Brain pericyte (primary cell): ENCODE results near the gene EDN1.

Experiments used
- DNase-seq: peaks from one replicate; pipeline ENCODE4 v3.0.0-alpha.2; 2012; ENCODE audit warnings: low read depth, low spot score

The EDN1 gene

DNA sequence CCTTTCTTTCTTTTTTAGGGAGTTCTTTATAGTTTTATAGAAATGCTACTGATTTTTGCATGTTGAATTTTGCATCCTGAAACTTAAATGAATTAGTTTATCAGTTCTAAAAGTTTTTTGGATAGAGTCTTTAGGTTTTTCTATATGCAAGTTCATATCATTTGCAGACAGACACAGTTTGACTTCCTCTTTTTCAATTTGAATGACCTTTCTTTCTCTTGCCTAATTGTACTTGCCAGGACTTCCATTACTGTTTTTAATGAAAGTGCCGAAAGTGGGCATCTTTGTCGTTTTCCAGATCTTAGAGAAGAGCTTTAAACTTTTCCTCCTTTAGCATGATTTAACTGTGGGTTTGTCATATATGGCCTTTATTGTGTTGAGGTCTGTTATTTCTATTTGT lies 21.1 kb upstream of the EDN1 start:
- DNase-seq: no peak

DNA sequence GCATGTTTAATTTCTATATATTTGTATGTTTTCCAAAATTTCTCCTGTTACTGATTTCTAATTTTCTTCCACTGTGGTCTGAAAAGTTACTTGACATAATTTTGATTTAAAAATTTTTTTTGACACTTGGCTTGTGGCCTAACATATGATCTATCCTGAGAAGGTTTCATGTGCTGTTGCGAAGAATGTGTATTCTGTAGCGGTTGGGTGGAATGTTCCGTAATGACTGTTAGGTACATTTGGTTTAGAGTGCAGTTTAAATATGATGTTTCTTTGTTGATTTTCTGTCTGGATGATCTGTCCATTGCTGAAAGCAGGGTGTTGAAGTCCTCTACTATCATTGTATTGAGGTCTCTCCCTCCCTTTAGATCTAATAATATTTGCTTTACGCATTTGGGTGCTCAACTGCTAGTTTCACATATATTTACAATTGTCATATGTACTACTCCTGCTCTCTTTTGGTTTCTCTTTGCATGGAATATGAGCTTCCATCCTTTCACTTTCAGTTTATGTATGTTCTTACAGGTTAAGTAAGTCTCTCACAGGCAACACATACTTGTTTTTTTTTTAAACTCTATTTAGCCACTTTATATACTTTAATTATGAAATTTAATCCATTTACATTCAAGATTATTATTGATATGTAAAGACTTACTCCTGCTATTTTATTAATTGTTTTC lies 19.5 kb upstream of the EDN1 start:
- no peak for DNase-seq

DNA sequence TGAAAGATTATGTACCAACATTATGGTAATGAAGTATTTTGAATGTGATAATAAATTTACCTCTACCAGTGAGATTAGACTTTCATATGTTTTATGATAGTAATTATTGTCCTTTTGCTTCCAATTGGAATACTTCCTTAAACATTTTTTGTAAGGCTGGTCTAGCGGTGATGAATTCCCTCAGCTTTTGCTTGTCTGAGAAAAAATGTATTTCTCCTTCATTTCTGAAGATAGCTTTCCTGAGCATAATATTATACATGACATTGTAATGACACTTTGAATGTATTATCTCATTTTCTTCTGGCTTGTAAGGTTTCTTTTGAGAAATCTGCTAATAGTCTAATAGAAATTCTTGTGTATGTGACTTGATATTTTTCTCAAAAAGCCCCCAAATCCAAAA lies 18.6 kb upstream of the EDN1 start:
- no peak for DNase-seq

DNA sequence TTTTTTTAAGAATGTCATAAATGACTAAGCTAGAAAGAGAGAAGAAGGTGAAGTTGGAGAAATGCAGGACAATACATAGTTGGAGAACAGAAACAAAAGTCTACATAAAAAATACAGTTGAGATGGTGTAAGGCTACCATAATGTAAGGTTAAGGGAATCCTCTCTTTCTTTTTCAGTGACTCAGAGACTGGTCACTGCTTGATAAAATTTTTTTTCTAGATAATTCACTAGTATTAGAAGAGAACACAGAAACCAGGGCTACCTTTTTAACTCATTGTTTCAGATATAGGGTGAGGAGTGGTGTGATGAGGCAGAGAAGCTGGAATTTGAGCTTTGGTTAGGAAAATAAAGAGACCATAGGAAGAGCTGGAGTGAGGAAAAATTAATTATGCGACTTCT lies 18.2 kb upstream of the EDN1 start:
- DNase-seq: no peak

DNA sequence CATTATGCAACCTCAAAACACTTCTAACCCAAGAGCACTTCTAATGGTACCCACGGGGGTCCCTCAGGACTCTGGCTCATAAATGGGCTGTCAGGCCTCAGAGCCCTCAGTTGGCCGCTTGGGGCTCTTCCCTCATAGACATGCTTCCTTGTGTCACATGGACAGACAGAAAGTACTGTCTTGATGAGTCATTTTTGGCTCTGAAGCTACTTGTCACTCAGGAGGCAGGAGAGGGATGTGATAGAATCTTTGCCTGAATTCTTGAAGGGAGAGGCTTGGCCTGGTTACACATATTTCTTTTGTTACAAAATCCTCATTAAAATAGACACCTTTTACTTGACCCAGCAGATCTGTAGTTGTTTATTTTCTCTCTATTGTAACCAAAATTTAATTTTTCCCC lies 15.1 kb upstream of the EDN1 start:
- DNase-seq: no peak

DNA sequence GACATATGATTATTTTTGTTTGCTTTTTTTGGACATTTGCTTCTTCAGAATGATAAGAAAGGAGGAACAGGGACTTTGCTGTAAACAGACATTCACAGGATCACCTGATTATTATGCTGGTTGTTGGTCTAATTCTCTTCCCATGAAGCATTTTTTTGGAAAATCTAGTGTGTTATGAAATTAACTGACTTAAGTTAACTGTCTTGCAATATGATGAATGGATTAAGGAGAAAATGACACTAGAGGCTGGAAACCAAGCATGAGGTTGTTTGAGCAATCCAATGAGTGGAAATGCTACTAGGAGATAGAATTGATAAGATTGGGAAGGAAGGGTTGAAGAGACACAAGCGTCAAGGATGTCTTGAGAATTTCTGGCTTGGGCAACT lies 13.2 kb upstream of the EDN1 start:
- no peak for DNase-seq

DNA sequence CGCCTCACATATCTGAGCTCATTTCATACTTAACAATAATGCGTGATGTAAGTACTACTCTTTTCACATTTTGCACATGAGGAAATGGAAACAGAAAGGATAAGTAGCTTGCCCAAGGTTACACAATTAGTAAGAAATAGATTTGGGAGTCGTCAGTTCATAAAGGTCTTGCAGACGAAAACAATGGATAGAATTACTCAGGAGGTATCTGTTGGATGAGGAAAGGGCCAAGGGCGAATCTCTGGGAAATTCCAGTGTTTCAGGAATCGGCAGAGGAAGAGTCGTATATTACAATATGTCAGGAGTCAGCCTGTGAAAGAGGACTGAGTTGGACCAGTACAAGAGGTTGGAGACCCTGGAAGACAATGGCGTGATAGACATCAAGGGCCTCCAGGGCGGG lies 12.8 kb upstream of the EDN1 start:
- DNase-seq: no peak

DNA sequence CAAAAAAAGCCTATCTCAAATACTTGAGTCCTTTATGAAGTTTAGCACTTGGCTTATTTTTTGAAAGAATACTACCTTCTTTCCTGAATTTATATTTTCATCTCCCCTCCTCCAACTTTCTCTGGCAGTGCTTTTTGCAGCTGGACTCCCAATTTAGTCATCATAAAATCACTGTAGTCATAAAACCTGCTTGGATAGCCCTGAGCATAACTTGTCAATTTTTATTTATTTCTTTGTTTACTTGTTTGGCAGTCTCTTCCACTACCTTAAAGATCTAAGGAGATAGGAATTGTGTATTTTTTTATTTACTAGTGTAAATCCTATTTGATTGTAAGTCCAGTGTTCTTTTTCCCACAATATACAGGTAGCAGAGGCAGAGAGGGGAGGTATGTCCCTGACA lies 11.2 kb upstream of the EDN1 start:
- DNase-seq: no peak

DNA sequence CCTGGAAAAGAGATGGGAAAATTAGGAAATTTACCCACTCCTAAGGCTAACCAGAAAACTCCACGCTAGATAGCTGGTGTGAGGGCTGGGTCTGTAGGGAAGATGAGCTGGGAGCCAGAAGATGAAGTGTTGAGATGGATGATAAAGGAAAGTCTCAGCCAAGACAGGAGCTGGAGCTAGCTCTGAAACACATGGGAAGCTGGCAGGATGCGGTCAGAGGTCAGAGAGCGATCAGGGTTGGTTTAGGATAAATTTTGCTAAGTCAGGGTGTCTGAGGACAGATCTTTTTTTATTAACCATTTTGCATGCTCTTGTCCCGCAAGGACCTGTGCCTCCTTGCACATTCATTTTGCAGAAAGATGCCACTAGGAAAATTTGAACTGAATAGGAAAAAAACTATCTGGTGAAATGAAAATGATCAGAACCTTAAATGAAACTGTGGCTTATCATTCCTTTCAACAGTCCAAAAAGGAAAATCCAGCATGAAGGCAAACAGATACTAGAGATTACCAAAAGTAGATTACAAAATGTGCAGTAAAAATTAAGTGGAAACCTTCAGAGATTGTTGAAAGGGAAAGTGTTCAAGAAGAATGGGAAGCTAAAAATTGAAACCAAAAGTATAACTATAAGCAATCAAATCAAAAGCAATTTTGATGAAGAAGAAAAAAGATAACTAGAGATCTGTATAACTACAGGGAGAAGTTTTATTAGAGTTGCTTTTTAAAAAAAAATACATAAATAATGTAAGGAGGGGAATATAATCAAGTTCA lies 10.7 kb upstream of the EDN1 start:
- DNase-seq: no peak

DNA sequence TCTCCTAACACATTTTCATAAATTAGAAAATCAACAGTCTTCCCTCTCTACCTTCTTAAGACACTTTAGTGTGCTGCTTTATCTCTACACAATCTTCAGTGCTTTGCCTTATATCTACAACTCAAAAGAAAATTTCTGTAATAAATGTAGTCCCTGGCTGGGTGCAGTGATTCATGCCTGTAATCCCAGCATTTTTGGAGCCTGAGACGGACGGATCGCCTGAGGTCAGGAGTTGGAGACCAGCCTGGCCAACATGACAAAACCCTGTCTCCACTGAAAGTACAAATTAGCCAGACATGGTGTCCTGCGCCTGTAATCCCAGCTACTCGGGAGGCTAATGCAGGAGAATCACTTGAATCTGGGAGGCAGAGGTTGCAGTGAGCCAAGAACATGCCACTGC lies 9.7 kb upstream of the EDN1 start:
- no peak for DNase-seq

DNA sequence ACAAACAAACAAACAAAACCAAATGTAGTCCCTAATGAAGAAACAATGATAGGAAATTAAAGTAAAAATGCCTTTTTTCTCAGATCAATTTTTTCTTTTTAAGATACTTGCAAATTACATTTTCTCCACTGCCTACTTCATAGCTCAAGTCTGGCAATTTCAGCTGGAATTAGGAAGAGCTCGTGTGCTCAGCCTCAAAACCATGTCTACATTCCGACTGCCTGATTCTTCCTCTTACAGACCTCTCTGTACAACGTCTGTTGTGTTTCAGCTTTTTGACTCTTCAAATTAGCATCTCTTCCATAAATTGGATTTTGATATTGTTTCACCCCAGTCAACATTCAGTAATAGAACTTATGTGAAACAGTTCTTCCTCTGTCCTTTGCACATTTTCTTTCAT lies 9.3 kb upstream of the EDN1 start:
- no peak for DNase-seq

DNA sequence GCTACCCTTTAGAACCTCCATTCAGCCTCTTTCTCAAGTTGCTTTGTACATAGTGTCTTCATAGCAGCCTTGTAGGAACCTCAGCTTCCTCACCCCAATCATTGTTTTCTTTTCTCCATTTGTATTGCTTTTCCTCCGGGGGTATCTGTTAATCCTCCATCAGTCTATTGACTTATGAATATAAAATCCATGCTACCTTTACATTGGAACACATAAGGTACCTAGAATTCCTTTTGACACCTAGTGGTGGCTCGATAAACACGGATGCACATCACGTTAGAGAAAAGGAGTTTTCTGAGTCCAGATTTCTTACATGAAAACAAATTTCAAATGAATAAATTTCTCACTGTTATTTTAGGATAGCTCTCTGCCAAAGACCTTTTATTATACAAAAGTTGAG lies 6.3 kb upstream of the EDN1 start:
- no peak for DNase-seq

DNA sequence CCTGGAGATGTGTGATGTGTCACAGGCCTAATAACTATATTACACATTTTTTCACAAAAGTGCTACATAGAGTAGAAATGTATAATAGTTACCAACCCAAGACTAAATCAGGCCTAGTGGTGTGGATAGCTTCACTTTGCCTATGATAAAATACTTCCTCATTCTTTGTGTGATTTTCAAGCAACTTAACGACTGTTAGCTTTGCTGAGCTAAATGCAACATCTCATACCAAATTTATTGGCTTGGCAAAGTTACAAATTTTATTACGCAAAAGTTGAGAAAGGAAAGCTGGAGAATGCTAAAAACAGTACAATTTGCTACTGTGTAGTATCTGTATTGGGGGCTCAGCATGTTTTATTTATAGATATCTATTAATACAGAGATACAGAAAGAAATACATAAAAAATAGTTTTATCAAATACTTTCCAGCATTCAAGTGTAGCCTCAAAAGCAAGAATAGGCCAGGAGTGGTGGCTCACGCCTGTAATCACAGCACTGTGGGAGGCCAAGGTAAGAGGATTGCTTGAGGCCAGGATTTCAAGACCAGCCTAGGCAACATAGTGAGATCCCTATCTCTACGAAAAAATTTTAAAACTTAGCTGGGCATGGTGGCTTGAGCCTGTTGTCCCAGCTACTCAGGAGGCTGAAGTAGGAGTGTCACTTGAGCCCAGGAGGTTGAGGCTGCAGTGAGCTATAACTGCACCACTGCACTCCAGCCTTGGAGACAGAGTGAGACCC lies 3.6 kb upstream of the EDN1 start:
- DNase-seq: no peak

DNA sequence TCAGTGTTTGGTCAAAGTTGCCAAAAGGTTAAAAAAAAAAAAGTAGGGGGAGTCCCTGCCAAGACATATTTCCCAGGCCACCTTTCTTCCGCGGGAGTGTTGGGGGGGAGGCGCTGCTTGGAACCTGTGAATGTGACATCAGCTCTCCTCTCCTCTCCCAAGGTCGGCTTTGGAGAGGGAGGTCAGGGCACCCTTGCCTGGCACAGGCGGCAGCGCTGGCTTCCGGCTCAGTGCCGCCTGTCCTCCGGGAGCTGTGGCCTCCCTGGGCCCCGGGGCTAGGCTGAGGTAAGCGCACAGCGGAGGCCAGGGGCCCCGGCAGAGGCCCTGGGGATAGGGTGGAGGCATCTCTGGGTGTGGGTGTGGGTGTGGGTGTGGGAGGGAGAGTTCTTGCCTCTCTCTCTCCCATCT lies 1.9 kb upstream of the EDN1 start:
- no peak for DNase-seq

DNA sequence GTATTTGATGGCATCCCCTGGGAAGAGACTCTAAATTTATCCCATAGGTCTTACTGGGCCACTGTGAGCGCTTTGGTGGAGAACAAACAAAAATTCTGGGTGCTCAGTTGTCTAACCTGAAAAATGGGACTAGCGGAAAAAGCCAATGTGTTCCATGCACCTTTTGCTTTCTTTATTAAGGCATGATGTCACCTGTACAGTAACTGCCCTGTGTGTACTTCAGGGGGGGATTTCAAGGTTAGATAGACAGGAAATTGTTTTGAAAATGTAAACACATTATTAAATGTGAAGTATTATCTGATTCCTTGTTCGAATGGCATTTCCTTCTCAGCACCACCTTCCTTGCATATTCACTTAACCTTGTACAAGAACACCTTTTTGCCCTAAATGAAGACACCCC lies 1.2 kb upstream of the EDN1 start:
- DNase-seq: no peak

DNA sequence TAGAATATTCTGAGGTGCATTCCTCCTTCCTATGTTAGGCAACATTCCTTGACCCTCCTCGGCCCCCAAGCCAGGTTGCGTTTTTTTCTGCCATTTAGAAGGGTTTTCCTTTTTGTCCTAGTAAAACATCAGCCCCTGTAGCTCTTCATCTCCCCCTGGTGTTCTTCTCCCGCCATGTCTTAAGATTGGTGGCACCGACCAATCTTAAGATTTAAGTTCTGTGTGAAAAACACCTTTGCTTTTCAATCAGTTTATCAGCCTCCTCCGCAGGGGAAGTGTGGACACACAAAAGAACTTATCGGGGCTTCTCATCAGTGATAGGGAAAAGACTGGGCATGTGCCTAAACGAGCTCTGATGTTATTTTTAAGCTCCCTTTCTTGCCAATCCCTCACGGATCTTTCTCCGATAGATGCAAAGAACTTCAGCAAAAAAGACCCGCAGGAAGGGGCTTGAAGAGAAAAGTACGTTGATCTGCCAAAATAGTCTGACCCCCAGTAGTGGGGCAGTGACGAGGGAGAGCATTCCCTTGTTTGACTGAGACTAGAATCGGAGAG lies 719 bp upstream of the EDN1 start:
- no peak for DNase-seq

DNA sequence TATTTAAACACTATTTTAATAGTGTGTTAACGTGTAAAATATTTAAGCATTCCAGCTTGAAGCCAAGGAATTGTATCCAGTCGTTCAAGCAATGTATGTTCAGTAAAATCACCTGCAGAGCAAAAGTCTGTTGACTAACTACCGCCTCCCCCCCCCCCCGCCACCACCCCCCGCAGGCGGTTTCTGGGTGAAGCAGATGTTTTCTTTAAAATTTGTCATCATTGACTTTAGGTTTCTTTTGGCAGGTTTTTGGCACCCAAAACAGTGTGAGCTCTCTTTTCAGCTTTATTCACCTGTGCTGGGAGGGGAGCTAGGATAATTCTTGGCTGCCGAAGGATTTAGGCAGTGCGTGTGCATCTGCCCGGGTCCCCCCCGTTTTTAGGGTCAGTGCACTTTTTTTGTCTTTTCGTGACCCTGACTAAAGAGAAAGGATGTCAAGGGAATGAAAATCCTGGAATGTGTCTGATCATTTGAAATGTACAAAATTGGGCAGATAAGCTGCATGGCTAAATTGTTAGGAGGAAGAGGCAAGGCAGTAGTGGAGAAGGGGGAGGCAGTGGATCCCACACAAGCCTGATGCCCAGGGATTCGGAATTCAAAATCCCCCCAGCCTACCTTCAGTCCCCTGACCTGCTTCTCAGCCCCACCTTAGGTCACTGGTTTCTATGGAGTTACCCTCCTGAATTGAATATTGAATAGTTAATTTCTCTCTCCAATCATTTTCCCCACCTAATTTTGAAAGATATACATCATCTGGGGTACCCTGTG lies 1.1 kb downstream of the EDN1 start:
- no peak for DNase-seq

DNA sequence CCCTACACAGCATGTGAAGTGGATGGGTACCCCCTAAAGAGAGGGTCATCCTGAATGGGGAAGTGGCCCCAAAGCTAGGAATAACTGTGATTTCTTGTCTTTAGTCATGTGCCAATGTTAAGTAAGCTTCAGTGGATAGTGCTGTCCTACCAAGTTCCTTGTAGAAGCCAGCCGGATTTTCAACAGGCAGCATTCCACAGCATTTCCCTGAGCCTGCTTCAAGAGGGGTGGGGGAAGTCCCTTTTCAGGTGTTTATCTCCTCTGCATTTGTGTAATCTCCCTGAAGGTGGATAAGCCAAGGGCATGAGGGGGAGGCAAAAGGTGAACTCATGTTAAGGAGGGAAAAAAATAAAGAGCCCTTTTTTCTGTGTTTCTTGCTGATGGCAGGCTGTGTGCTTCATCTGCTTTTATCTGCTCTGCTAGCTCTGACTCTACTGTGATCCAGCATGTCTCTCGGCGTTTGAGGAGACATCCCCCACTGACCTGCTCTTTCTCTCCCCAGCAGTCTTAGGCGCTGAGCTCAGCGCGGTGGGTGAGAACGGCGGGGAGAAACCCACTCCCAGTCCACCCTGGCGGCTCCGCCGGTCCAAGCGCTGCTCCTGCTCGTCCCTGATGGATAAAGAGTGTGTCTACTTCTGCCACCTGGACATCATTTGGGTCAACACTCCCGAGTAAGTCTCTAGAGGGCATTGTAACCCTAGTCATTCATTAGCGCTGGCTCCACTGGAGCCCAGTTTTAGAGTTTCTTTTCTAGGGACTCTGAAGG lies 1.9 kb downstream of the EDN1 start:
- no peak for DNase-seq

DNA sequence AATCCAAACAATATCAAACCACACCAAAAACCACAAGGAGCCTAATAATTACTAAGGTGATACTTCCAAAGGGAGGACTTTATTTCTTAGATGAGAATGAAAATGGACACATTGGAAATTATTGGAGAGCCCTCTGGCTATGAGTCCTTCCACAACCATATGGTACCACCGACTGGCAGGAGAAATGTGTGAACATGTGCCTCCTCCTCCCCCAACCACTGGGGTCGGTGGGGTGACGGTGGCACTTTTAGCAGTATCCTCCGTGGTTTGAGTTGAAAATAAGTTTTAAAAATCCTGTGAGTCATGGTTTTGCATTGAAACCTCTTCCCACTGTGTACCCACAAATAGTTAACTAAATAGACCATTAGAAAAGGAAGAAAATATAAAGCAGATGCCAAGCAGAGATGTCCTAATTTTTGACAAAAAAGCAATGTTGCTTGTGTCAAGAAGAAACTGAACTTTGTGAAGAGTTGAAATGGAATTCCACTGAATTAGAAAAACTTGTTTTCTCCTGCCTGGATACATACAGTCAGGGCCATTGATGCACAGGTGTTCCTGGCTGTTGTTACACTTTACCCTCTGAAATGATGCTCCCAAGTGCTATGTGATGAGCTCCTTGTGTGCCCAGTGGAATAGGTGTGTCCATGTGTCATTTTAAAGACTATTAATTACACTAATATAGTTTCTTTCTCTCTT lies 3.2 kb downstream of the EDN1 start:
- DNase-seq: no peak
